GM12878 (cell line): Measurements from ENCODE around the gene TMEM184C. TPM values are rescaled to one million over a fixed set of nuclear protein-coding genes. Genes with fewer than 3 reads are reported as not detected.

ENCODE experiments used
- ATAC-seq: fragments of 200-7000 bp; cut with Tn5 transposase; 3 replicates; pipeline ENCODE4 v1.9.1; 2020; ENCODE audit warnings: mild to moderate bottlenecking, moderate library complexity
- BruUV-seq: library from RNA; stranded (reverse); fragments of 400-500 nt; replicated peaks from 2 replicates; lab custom pipeline; 2021; lab: Mats Ljungman, UMichigan
- CTCF ChIA-PET: fragments of 300-600 bp; sonication (Branson Sonifier 250); formaldehyde crosslinking; extraction: SDS; loops from one replicate; lab custom pipeline; 2021; ENCODE audit warnings: inconsistent platforms; lab: Yijun Ruan, JAX
- POLR2A ChIA-PET: fragments of 350-600 bp; formaldehyde crosslinking; extraction: SDS; loops from one replicate; lab custom pipeline; 2021; ENCODE audit warnings: inconsistent platforms; lab: Charles Lee
- RAD21 ChIA-PET: fragments of 300-600 bp; sonication (Branson Sonifier 250); formaldehyde crosslinking; loops from one replicate; lab custom pipeline; 2023; ENCODE audit warnings: antibody characterized with exemption; ENCODE audit not compliant: unreplicated experiment; lab: Charles Lee
- SMC1A ChIA-PET: fragments of 300-600 bp; sonication (Branson Sonifier 250); formaldehyde crosslinking; loops from one replicate; lab custom pipeline; 2023; ENCODE audit not compliant: unreplicated experiment, uncharacterized antibody; lab: Charles Lee
- DNase-seq: peaks from one replicate; pipeline ENCODE4 v3.0.0-alpha.2; 2011; ENCODE audit warnings: low read depth, low spot score
- FAIRE-seq: peaks from 3 replicates; lab custom pipeline; 2011; peaks lifted over from hg19 to GRCh38; lab: Jason Lieb, UNC
- H2AFZ ChIP-seq: 2 replicates; pipeline ENCODE4 v1.6.0; 2011; ENCODE audit warnings: low read depth, low read length, control low read depth; ENCODE audit not compliant: control insufficient read depth
- H3K27ac ChIP-seq: 2 replicates; pipeline ENCODE4 v1.5.1; 2011; ENCODE audit warnings: control low read depth; ENCODE audit not compliant: control insufficient read depth, insufficient read depth
- H3K27me3 ChIP-seq, 2 experiments: replicated peaks in 1 of 2; 2 replicates each; pipeline versions ENCODE4 v1.6.0 to v1.6.1; 2011; ENCODE audit warnings: low read length in 1 of 2; ENCODE audit not compliant: control insufficient read depth in 2 of 2, insufficient read depth in 2 of 2
- H3K36me3 ChIP-seq, 2 experiments: 2 replicates each; pipeline ENCODE4 v1.5.1; 2011; ENCODE audit warnings: low read length in 1 of 2; ENCODE audit not compliant: control insufficient read depth in 2 of 2, insufficient read depth in 2 of 2
- H3K4me1 ChIP-seq: 2 replicates; pipeline ENCODE4 v1.6.1; 2011; ENCODE audit warnings: mild to moderate bottlenecking, low read length, moderate library complexity, mixed read lengths; ENCODE audit not compliant: control insufficient read depth, insufficient read depth
- H3K4me2 ChIP-seq: 2 replicates; pipeline ENCODE4 v1.6.0; 2011; ENCODE audit warnings: control low read depth; ENCODE audit not compliant: control insufficient read depth, insufficient read depth
- H3K4me3 ChIP-seq: fragments of 200-600 bp; sonication (generic); 2 replicates; pipeline ENCODE4 v1.5.1; 2016
- H3K79me2 ChIP-seq: 2 replicates; pipeline ENCODE4 v1.6.0; 2011; ENCODE audit warnings: low read length; ENCODE audit not compliant: control insufficient read depth, insufficient read depth
- H3K9ac ChIP-seq: 2 replicates; pipeline ENCODE4 v1.8.0; 2011; ENCODE audit warnings: low read length, control low read depth, mixed read lengths; ENCODE audit not compliant: control insufficient read depth, insufficient read depth
- H3K9me3 ChIP-seq: replicated peaks from 3 replicates; pipeline ENCODE4 v1.5.1; 2011; ENCODE audit warnings: mild to moderate bottlenecking, low read length; ENCODE audit not compliant: control insufficient read depth, insufficient read depth
- H4K20me1 ChIP-seq: 2 replicates; pipeline ENCODE4 v1.6.0; 2011; ENCODE audit not compliant: control insufficient read depth, insufficient read depth
- HDAC2 ChIP-seq: fragments of 200-600 bp; sonication (generic); IDR thresholded peaks from 2 replicates; pipeline ENCODE4 v1.6.1; 2017
- IKZF1 ChIP-seq: fragments of 450-650 bp; conservative IDR thresholded peaks from 2 replicates; pipeline ENCODE4 v1.6.1; 2017; ENCODE audit warnings: antibody characterized with exemption, mild to moderate bottlenecking
- ZSCAN29 ChIP-seq: fragments of 450-650 bp; IDR thresholded peaks from 2 replicates; pipeline ENCODE4 v1.6.1; 2017; ENCODE audit warnings: mild to moderate bottlenecking, moderate library complexity
- WGBS: methylation state at CpG from one replicate; pipeline ENCODE4 v1.1.6; 2016; ENCODE audit warnings: low lambda C conversion rate; ENCODE audit not compliant: insufficient replicate concordance, insufficient coverage; ENCODE audit errors: missing lambda C conversion rate; 5-methylcytosine and 5-hydroxymethylcytosine counted together
- in situ Hi-C: fragments of 300-500 bp; cut with MboI; formaldehyde crosslinking; loops from 9 replicates; pipeline ENCODE4 v1.14.3; 2018; ENCODE audit warnings: mixed read lengths
- intact Hi-C: fragments of 100-400 bp; cut with micrococcal nuclease; formaldehyde crosslinking; loops from one replicate; pipeline ENCODE4 v1.14.2; 2022; ENCODE audit not compliant: unreplicated experiment
- polyA plus RNA-seq, 11 experiments: library from polyadenylated mRNA; depleted of rRNA in 4 of 11; unstranded in 6 of 11; stranded (reverse) in 5 of 11; fragments of >200 nt; fragmentation: Nextera tagmentation in 4 of 11; fragmentation: Illumina TruSeq in 1 of 11; extraction: Ambion mirVana in 4 of 11; extraction: Trizol in 1 of 11; gene quantifications; 1 replicate in 1 of 11; 2 replicates in 10 of 11; pipeline versions ENCODE4 v1.2.1 to v1.2.3, GENCODE V29; 2011 to 2016; ENCODE audit warnings: inconsistent platforms in 2 of 11, missing spikeins in 2 of 11, low read depth in 1 of 11
- total RNA-seq, 4 experiments: library from RNA; depleted of rRNA in 3 of 4; stranded (reverse); fragments of >200 nt in 3 of 4; fragmentation: Illumina TruSeq in 1 of 4; extraction: Trizol in 1 of 4; gene quantifications; 2 replicates each; pipeline versions ENCODE4 v1.2.1 to v1.2.3, GENCODE V29; 2013 to 2021
- TF ChIP-seq, protein P1 (sequence below): fragments of 450-650 bp; IDR thresholded peaks from 2 replicates; pipeline ENCODE4 v1.6.1; 2017; ENCODE audit warnings: antibody characterized with exemption, mild to moderate bottlenecking, moderate library complexity

TMEM184C gene
- total and polyA plus RNA-seq, 10 of the 15 experiments (the other 5 are each of a cell fraction or from before 2014, with no cell fraction given) = 3.4 to 22.6 (median 18.2) TPM

DNA sequence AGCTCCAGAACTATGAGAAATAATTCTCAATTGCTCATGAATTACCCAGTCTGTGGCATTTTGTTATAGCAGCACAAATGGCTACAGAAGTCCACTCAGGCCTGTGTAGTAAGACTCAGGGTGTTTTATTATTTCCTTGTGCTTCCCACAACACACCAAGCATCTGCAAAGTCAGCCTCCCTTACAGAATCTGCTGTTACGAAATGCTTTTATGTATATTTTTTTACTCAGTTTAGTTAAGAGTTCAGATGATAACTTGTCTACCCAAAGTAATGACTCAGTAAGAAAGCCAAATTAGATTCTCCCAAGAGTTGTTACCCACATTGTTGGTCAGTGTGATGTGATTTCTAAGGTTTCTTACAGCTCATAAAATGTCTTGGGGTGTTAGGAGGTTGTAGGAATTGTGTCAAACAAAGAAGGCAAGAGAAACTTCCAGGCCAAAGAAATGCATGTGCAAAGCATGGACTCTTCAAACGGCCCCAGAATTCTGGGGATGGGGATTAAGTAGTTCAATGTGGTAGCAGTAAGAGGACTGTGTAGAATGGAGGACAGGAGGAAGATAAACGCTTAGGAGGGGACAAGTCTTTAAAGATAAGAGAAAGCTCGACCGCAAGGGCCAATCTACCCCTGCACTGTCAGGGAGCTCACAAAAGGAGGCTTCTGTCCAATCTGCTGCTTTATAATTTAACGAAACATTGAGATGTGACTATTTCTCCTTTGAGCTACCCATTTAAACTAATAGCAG lies 35.4 kb upstream of the TMEM184C start:
- RAD21 ChIA-PET = interaction anchor here (1.4 kb wide), 1 partner anchor 285 kb away, joined by 4 read pairs; no protein-coding TSS in a partner anchor
- no peak for ATAC-seq
- no peaks in the 10 kb centered on the region for H3K79me2 ChIP-seq
- TF ChIP-seq, protein P1, sequence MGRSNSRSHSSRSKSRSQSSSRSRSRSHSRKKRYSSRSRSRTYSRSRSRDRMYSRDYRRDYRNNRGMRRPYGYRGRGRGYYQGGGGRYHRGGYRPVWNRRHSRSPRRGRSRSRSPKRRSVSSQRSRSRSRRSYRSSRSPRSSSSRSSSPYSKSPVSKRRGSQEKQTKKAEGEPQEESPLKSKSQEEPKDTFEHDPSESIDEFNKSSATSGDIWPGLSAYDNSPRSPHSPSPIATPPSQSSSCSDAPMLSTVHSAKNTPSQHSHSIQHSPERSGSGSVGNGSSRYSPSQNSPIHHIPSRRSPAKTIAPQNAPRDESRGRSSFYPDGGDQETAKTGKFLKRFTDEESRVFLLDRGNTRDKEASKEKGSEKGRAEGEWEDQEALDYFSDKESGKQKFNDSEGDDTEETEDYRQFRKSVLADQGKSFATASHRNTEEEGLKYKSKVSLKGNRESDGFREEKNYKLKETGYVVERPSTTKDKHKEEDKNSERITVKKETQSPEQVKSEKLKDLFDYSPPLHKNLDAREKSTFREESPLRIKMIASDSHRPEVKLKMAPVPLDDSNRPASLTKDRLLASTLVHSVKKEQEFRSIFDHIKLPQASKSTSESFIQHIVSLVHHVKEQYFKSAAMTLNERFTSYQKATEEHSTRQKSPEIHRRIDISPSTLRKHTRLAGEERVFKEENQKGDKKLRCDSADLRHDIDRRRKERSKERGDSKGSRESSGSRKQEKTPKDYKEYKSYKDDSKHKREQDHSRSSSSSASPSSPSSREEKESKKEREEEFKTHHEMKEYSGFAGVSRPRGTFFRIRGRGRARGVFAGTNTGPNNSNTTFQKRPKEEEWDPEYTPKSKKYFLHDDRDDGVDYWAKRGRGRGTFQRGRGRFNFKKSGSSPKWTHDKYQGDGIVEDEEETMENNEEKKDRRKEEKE = no peak
- TF ChIP-seq HDAC2 (no peak), IKZF1 (no peak), ZSCAN29 (no peak)
- H2AFZ ChIP-seq = no peak overlapping the region
- H3K36me3 ChIP-seq = no peaks in the 10 kb centered on the region
- H3K4me2 ChIP-seq = no peak overlapping the region
- no TSS peak for BruUV-seq
- no peaks in the 10 kb centered on the region for H3K27me3 ChIP-seq
- H3K9ac ChIP-seq = no peak overlapping the region
- intact Hi-C loops (no loop called here), in situ Hi-C loops (loop anchor here (5.0 kb wide), 1 partner anchor 419 kb away; no protein-coding TSS in a partner anchor)
- no peak for DNase-seq
- WGBS = 51% methylated on average over 6 of the region's 6 CpGs
- H4K20me1 ChIP-seq = no peaks in the 10 kb centered on the region
- CTCF ChIA-PET = interaction anchor here (1.1 to 2.4 kb wide), 4 partner anchors 17 to 285 kb away, joined by 3 to 6 read pairs (median 4); no protein-coding TSS in a partner anchor
- SMC1A ChIA-PET = interaction anchor here (0.6 to 1.0 kb wide), 3 partner anchors 35 to 478 kb away, joined by 3 to 4 read pairs (median 3); no protein-coding TSS in a partner anchor
- H3K9me3 ChIP-seq = peaks cover 4% of the 10 kb centered on the region; the same call in 1 of the 3 replicates
- POLR2A ChIA-PET = no interaction called here
- H3K4me3 ChIP-seq = no peak overlapping the region
- FAIRE-seq = no peak
- H3K4me1 ChIP-seq = peaks cover 7% of the 10 kb centered on the region
- no peak overlapping the region for H3K27ac ChIP-seq
